Measurements from ENCODE around the gene RAB25.

RAB25 gene

DNA sequence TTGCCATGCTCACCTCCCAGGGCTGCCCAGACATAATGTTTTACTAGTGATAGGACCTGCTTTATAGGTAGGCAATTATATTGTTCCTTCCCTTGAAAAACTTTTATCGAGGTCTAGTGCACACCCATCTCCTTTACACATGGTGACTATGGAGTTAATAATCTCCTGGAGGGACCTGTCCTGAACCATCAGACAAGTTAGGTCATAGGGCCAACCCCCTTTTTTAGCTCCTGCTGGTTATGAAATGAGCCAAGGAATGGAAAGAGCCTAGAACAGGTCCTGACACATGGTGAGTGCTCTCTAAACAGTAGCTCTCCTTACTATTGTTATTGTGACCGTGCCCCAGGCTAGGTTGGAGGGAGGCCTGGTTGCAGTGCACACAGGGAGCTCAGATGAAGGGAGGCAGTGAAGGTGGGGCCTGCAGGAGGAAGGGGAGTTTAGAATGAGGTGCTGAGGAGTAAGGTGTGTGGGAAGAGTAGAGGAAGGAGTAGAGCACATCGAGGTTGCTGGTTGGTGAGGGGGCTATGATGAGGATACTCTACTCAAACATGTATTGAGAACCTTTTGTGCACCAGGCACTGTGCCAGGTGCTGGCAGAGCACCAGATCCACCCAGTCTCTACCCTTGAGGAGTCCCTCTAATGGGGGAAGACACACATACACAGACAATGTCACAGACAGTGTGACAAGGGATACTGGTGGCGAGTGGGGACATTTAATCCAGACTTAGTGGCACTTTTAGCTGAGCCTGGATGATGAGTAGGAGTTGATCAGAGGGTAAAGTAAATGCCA, 39.4 kb downstream of the RAB25 start:
- DNase-seq = no peak

DNA sequence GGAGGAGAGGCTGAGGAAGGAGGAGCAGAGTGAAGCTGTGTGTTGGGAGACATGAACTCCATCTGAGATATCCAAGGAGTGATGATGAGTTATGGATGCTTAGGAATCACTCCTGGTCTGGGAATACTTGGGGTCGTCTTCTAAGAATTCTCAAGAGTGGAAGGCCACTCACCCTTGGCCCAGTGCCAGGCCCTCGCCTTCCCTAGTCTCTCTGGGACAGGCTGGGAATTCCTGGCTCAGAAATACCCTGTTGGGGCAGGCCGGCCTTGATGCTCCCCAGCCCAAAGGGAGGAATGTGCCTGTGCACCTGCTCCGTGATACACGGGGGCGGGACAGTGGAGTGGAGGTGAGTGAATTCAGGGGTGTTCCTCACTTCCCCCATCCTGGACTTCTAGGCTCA, 40.9 kb downstream of the RAB25 start:
- DNase-seq = no peak

DNA sequence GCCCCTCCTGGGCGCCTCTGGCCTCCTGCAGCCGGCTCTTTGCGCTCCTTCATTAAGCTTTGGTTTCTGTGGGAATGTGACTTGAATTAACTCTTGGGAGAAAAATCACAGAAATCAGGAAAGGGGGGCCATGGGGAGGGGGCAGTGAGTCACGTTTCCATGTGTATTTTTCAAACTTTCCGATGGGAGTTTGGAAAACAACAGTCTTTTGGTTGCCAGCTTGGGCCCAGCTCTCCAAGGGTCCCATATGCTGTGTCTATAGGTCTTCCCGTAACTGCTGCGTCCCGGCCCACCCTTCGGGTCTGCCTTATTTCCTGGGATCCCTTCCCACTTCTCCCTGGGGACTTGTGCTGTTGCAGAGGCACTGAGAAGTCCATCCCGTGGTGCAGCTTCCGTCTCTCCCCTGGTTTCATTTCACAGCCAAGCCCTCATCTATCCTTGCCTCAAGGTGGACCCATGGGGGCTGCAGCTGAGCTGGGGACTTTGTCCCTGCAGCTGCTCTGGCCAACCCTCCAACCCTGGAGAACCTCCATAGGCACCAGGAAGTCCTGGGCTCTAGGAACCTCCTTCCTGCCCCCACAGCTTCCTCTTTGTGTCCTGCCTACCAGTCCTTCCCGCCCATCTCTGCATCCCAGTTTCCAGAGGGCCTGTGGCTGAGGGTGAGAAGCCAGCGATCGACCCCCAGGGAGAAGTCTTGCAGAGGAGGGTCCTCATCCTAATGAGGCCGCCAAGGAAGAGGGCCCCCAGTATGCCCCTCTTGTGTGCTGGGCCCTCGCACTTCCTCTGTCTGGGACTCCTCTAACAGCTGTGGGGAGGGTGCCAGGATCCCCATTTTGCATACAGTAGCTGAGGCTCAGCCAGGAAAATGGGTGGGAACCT, 41.9 kb downstream of the RAB25 start:
- DNase-seq = no peak

DNA sequence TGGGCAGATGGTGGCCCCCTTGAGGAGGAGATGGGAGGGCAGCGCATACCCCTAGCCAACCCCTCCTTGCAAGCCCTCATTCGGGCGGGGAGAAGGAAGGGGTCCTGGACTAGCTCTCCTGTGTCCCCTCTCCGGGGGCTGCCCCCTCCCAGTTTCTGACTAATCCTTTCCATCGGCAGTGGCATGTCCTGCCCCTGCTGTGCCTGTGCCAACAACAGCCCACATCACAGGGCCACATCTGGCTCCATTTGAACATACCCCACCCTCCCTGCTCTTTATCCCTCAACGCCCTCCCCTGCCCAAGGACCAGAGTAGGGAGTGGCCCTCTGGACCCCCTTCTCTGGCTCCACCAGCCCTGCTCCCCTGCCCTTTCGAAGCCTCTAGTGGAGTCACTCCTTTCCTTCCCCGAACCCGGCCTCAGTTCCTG, 42.6 kb downstream of the RAB25 start:
- no peak for DNase-seq

DNA sequence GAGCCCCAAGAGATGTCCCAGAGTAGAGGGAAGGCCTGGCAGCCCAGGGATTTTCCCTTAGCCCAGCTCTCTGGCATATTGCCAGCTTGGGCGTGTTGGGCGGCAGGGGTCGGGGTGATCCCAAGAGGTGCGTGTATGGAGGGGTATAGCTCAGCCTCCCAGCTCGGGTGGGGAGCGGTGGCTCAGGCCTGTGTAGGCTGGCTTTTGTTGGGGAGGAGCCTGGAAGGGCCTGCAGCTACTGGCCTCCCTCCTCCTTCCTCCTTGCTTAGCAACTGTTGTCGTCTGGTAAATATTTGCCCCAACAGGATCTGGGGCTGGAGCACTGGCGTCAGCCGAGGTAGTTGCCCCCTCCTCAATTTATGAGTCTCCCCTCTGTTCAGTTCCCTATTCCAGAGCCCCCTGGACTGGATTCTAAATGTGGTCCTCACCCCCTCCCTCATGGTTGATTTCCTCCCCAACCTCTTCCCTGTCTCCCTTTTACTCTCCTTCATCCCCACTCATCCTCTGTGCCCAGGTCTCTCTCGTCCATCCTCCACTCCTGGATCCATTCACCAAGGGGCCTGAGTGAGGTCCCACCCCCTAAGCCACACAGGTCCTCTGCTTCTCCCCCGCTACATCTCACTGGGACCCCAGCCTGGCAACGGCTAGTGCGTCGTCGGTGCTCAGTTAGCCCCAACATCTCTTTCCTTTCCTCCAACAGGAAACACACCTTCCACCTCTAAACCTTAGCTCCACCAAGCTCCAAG, 43.3 kb downstream of the RAB25 start:
- peak in 16 of 51 donors; percentile 14 to 55 (median 30) for DNase-seq

DNA sequence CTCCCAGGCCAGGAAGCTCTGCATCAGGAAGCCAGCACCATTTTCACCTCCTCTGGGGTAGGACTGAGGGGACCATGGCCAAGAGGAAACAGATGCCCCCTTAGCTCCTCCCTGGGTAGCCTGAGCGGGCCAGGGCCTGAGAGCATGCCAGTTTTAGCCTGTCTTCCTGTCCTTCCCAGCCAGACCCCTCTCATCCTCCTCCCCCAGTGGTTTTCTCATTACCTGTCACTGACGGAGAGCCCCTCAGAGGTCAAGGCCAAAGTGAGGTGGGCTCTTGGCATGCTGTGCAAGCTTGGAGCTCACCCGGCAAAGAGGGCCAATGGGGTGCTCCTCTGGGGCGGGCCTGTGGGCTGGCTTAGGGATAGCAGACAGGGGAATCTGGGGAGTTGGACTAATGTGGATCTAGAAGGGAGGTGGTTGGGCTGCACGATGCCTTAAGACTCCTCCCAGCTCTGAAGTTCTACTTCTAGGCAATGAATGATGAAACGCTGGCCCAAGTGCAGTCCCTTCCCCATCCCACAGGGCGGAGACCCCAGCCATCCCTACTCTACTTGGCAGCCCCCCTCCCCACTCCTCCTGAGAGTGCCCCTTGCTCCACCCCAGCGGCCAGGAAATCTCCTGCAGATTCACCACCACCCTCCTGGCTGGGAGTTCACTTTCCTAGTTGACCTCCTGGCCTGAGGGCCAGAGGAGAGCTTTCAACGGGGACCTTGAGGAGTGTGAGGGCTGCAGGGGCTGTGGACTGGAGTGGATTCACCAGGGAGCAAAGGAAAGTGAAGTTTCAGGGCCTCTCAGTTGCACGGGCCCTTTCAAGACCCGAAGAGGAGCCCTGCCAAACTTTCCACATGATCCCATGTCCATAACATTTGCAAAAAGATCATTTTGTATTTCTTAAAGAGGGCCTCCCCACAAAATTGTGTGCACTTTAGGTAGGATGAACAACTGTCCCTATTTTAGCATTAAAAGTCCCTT, 44.2 kb downstream of the RAB25 start:
- no peak for DNase-seq

DNA sequence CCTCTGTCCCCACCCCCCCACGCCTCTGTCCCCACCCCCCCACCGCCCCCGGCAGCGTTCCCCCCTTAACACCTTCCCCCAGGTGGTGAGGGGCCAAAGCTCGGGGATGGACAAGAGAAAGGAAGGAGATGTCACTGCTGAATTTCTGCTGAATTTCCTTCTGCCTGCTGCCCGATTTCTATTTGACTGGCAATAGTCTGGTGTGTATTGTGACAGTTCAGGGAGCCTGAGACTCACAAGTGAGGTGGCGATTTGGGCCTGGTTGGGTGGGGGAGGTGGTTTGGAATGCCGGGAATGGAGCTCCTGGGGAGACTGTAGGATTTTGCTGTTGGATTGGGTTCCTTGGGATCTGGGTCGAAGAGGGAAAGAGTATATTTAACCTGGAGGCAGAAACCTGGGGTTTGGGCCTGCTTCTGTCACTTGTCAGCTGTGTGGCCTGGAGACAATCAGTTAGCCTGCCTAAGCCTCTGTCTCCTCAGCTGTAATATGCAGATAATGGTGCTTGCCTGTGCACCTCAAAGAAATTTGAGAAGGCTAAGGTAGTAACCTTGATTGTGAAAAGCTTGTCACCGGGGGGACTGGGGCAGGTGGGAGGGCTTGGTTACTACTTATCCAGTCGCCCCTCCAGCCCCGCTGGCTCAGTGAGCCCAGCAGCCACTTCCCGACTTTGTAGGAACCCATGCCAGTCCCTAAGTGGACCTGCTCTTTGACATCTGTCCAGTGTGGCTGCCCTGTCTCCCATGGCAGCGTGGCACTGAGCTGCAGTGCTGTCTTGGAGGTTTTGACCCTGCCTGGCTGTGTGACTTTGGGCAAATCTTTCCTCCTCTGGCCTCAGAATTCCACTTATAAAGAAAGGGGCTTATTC, 45.9 kb downstream of the RAB25 start:
- peak in 5 of 51 donors; percentile 58 to 80 (median 72) for DNase-seq

DNA sequence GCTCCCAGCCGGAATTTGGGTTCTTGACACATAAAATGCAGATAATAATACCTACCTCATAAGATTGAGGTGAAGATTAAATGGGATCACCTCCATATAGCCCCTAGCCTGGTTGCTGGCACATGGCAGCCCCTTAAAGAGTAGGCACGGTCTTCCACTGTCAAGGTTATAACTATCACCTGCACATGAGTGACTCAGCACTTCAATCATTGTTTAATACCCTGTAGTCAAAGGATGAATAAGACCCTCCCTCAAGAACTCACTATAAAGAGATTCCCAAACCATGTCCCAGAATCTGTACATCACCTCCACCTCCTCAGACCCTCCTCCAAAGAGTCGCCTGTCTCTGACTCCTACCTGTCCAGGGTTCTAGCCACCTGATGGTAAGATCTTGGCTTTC, 47.1 kb downstream of the RAB25 start:
- DNase-seq = no peak

DNA sequence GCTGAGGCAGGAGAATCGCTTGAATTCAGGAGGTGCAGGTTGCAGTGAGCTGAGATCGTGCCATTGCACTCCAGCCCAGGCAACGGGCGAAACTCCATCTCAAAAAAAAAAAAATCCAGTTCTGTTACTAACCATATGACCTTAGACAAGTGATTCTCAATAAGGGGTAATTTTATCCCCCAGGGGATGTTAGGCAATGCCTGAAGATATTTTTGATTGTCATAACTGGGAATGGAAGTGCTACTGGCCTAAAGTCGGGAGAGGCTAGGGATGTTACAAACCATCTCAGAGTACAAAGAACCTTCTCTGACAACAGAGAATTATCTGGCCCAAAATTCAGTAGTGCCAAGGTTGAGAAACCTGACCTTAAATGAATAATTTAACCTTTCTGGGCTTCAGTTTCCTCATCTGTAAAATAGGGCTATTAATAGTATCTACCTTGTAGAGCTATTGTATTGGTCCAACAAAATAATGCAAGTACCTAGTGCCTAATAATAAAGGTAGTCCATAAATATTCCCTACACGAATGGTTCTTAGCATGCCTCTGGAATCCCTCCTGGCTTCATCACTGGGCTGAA, 47.8 kb downstream of the RAB25 start:
- no peak for DNase-seq

DNA sequence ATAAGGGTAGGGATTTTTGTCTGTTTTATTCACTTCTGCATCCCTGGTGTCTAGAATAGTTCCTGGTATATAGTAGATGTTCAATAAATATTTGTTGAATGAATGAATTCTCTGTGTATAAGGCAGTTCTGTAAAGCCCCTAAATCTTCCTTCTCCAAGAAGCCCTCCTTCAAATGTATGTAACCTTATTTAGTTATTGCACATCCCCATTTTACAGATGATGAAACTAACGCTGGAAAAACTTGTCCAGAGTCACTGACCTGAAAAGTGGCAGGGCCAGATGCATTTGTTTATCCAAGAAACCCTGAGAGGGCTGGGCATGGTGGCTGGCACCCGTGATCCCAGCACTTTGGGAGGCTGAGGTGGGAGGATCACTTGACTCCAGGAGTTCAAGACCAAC, 49.3 kb downstream of the RAB25 start:
- no peak for DNase-seq

DNA sequence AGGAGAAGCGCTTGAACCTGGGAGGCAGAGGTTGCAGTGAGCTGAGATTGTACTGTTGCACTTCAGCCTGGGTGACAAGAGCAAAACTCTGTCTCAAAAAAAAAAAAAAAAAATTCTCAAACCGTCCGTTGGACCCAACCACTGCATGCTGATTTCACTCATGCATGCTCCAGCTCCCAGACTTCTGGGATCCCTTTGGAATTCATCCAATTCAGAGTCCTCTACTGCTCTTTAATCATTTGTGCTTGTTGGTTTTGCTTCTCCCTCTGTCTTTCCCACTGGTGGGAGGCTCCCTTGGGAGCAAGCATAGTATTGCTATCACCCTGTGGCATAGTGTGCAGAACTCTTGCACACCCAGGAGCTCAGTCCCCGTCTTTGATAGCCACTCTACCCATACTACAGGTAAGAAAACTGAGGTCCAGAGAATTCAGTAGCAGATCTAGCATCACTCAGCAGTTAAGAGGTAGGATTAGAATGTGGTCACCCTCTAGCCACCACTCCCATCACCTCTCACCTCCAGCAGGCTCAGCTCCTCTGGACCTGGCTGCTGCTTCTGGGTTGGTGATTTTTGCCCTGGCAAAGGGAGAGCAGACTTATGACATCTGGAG, 50.5 kb downstream of the RAB25 start:
- no peak for DNase-seq

DNA sequence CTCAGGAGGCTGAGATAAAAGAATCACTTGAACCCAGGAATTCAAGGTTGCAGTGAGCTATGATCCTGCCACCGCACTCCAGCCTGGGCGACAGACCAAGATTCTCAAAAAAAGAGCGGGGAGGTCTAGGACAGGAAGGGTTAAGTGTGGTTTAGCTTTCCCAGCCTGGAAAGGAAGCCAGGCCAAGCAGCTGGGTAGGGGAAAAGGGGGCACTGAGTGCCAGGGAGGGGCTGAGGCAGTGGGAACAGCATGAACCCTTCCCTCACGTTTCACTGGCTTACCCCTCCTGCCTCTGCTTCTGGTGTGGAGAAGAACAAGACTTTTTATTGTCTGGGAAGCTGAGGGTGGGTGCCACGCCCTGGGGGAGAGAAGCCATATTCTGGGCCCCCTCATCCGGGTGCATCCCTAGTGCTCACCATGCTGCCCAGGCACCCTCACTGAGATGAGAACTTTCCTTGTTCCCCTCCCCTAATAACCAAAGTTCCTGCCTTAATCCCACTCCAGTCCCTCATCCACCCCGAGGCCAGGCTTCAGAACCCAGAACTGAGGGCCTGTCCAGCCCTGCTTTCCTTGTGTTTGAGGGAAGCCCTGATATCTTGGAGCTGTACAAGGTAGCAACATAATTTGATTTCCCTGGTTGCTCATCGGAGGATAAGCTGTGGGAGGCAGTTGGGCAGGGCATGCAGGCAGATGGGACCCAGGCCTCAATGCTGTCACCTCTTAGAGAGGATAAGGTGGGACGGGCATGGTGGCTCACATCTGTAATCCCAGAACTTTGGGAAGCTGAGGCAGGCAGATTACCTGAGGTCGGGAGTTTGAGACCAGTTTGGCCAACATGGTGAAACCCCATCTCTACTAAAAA, 51.5 kb downstream of the RAB25 start:
- DNase-seq = peak in 16 of 51 donors; percentile 16 to 69 (median 32)

DNA sequence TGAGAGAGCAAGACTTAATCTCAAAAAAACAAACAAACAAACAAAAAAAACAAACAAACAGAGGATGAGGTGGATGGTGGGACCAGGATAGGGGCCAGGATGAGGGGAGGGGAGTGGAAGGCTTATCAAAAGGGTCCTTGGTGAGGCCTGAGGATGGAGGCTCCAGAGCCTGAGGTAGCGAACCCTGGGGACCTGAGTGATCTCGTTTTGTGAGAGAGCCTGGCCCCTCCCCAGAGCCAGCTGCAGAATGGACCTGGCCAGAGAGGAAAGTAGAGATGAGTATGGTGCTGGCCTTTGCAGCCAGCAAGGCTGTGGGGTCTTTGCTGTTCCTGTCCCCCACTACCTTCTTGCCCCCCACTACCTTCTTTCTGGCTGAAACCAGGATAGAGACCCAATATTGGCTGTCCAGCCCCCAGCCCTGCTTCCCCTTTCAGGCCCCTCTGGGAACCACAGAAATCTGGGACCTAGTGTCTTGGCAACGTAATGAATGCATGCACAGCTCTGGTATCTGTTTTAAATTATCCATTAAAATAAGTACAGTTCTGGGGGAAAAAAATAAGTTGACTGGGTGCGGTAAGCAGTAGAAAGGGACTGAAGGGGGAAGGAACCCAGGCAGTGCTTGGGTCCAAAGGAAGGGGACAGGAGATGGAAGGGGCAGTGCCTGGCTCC, 52.5 kb downstream of the RAB25 start:
- no peak for DNase-seq

DNA sequence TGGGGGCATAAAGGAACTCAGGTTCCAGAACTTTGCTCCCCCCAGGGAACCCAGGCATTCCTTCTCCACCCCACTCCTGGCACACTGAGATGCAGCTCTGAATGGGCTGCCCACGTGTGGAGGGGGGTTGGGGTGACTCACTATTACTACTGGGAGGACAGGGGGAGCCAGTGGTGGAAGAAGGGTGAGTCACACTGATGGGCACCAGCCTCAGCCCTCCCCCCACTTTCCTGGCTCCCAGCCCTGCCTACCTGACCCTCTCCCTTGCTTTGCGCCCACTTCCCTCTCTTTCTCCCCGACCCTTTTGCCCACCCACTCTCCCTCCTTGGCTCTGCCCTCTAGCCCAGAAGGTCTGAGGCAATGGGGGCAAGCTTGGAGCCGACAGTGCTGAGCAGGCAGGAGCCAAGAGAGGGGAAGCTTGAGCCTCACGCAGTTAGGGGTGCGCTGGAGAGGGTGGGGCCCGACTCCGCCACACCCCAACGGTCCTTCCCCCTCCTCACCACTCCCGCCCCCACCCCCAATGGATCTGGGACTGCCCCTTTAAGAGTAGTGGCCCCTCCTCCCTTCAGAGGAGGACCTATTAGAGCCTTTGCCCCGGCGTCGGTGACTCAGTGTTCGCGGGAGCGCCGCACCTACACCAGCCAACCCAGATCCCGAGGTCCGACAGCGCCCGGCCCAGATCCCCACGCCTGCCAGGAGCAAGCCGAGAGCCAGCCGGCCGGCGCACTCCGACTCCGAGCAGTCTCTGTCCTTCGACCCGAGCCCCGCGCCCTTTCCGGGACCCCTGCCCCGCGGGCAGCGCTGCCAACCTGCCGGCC, 53.4 kb downstream of the RAB25 start, which contains the start of gene LMNA:
Gene LMNA (plus strand): TSS at position 611 of the 818 bp plus-strand sequence. CDS start 208 bp downstream, outside the sequence.
- DNase-seq = peak in 49 of 51 donors; percentile 44 to 94 (median 79)

DNA sequence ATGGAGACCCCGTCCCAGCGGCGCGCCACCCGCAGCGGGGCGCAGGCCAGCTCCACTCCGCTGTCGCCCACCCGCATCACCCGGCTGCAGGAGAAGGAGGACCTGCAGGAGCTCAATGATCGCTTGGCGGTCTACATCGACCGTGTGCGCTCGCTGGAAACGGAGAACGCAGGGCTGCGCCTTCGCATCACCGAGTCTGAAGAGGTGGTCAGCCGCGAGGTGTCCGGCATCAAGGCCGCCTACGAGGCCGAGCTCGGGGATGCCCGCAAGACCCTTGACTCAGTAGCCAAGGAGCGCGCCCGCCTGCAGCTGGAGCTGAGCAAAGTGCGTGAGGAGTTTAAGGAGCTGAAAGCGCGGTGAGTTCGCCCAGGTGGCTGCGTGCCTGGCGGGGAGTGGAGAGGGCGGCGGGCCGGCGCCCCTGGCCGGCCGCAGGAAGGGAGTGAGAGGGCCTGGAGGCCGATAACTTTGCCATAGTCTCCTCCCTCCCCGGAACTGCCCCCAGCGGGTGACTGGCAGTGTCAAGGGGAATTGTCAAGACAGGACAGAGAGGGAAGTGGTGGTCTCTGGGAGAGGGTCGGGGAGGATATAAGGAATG, 54.1 kb downstream of the RAB25 start:
- peak in 12 of 51 donors; percentile 53 to 71 (median 62) for DNase-seq
